HL-60 (cell line): ENCODE measurements around the gene CERS1.

Experiments
- DNase-seq, 2 experiments: peaks; one replicate each; pipeline ENCODE4 v3.0.0-alpha.2; 2010 to 2020; ENCODE audit warnings: low read depth in 1 of 2, low spot score in 1 of 2
- H3K27ac ChIP-seq: fragments of 250-450 bp; sonication (Bioruptor Pico); replicated peaks from 2 replicates; pipeline ENCODE4 v1.5.1; 2020; ENCODE audit warnings: mild to moderate bottlenecking, moderate library complexity
- H3K27me3 ChIP-seq: fragments of 250-450 bp; sonication (Bioruptor Pico); 2 replicates; pipeline ENCODE4 v1.5.1; 2021; ENCODE audit warnings: mild to moderate bottlenecking, moderate library complexity; ENCODE audit not compliant: insufficient read depth, poor library complexity, severe bottlenecking
- H3K4me3 ChIP-seq: replicated peaks from 2 replicates; pipeline ENCODE4 v1.5.1; 2011; ENCODE audit warnings: mild to moderate bottlenecking, control low read depth, low read length; ENCODE audit not compliant: insufficient read depth
- CTCF ChIP-seq: IDR thresholded peaks from one replicate; pipeline ENCODE4 v1.5.1; 2011; ENCODE audit warnings: low read length, control low read depth, inconsistent platforms; ENCODE audit not compliant: insufficient read depth
- GABPA ChIP-seq: IDR thresholded peaks from 2 replicates; pipeline ENCODE4 v1.6.1; 2012; ENCODE audit warnings: low read depth
- POLR2AphosphoS5 ChIP-seq: IDR thresholded peaks from 2 replicates; pipeline ENCODE4 v1.6.1; 2012; ENCODE audit warnings: low read depth
- REST ChIP-seq: IDR thresholded peaks from 2 replicates; pipeline ENCODE4 v1.6.1; 2012; ENCODE audit warnings: low read depth; ENCODE audit not compliant: insufficient replicate concordance
- SPI1 ChIP-seq: IDR thresholded peaks from 2 replicates; pipeline ENCODE4 v1.6.1; 2012; ENCODE audit warnings: low read depth, mild to moderate bottlenecking, borderline replicate concordance

Gene CERS1

GRCh38 chr19:18855647-18856384 lies 40.1 kb downstream of the CERS1 start:
- Histone ChIP-seq H3K27me3 (no peaks in the 10 kb centered on the region), H3K4me3 (no peak overlapping the region), H3K27ac (no peak overlapping the region)
- no peak for TF ChIP-seq CTCF
- TF ChIP-seq REST: no peak
- no peak for TF ChIP-seq SPI1
- TF ChIP-seq POLR2AphosphoS5: no peak
- no peak for TF ChIP-seq GABPA
- DNase-seq: no peak

GRCh38 chr19:18854982-18855381 lies 41.0 kb downstream of the CERS1 start:
- no peak for DNase-seq
- Histone ChIP-seq H3K27me3 (no peaks in the 10 kb centered on the region), H3K4me3 (no peak overlapping the region), H3K27ac (no peak overlapping the region)
- TF ChIP-seq GABPA (no peak), REST (no peak), CTCF (no peak), SPI1 (no peak), POLR2AphosphoS5 (no peak; the same call in 1 of the 2 replicates)

- H3K27me3 ChIP-seq: no peaks in the 10 kb centered on the region
- TF ChIP-seq GABPA: no peak
- TF ChIP-seq REST: no peak
- TF ChIP-seq POLR2AphosphoS5: no peak
- no peak for TF ChIP-seq SPI1
- TF ChIP-seq CTCF: no peak
- no peak for DNase-seq
- H3K4me3 ChIP-seq: no peak overlapping the region
- H3K27ac ChIP-seq: no peak overlapping the region
These were observed 42.1 kb downstream of the CERS1 start for GRCh38 chr19:18853755-18854427.
